ENCODE data around the gene PTPRK. TPM values are rescaled to one million over a fixed set of nuclear protein-coding genes. Genes with fewer than 3 reads are reported as not detected.

PTPRK gene
- total and polyA plus RNA-seq, 8 donors = 57.0 to 90.4 (median 78.6) TPM

GRCh38 chr6:128323011-128323410 lies 197.4 kb downstream of the PTPRK start:
- H3K4me1 ChIP-seq = no peaks in the 10 kb centered on the region
- no peak for TF ChIP-seq CTCF (IDR thresholded peaks at IDR 0.05)
- intact Hi-C loops (cut with DNase I) = no loop called here
- H3K9me3 ChIP-seq = no peaks in the 10 kb centered on the region
- H3K27me3 ChIP-seq = no peaks in the 10 kb centered on the region
- no peaks in the 10 kb centered on the region for H3K36me3 ChIP-seq
- no peak overlapping the region for H3K27ac ChIP-seq
- DNase-seq (no peak), ATAC-seq (no peak)
- no peak overlapping the region for H3K4me3 ChIP-seq

- TF ChIP-seq CTCF (IDR thresholded peaks at IDR 0.05) = no peak
- Histone ChIP-seq H3K27me3 (no peaks in the 10 kb centered on the region), H3K9me3 (no peaks in the 10 kb centered on the region), H3K36me3 (no peaks in the 10 kb centered on the region), H3K4me1 (no peaks in the 10 kb centered on the region), H3K4me3 (no peak overlapping the region), H3K27ac (no peak overlapping the region)
- DNase-seq (no peak), ATAC-seq (no peak)
- intact Hi-C loops (cut with DNase I) = no loop called here
These were observed 200.5 kb downstream of the PTPRK start for GRCh38 chr6:128319946-128320345.

DNA sequence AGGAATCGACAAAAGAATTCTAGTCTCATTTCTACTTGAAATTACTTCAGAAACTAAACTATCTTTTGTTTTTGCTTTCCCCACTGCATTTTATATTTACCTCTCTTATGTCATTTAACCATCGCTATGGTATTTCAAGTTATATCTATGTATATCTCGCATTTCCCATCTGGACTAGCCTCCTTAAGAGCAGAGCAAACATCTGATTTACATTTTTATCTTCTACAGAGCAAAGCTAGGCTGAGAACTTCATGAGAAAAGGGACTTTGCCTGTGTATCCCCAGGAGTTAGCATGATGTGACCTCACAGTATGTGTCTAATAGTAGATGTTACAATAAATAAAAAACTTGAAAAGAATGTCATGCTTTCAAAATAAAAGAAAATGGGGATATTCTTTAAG lies 201.2 kb downstream of the PTPRK start:
- DNase-seq = no peak
- no peaks in the 10 kb centered on the region for H3K27me3 ChIP-seq
- intact Hi-C loops (cut with DNase I) = no loop called here
- no peak overlapping the region for H3K4me3 ChIP-seq
- H3K9me3 ChIP-seq = no peaks in the 10 kb centered on the region
- no peak overlapping the region for H3K27ac ChIP-seq
- no peak for TF ChIP-seq CTCF (IDR thresholded peaks at IDR 0.05)
- no peak for ATAC-seq
- H3K4me1 ChIP-seq = no peaks in the 10 kb centered on the region
- no peaks in the 10 kb centered on the region for H3K36me3 ChIP-seq

- intact Hi-C loops (cut with DNase I) = no loop called here
These were observed 204.0 kb downstream of the PTPRK start for GRCh38 chr6:128316258-128316929.

GRCh38 chr6:128314190-128314589 lies 206.2 kb downstream of the PTPRK start:
- no peaks in the 10 kb centered on the region for H3K36me3 ChIP-seq
- DNase-seq = no peak
- TF ChIP-seq CTCF (IDR thresholded peaks at IDR 0.05) = no peak
- H3K27me3 ChIP-seq = no peaks in the 10 kb centered on the region
- peak; percentile 56 for ATAC-seq
- H3K4me1 ChIP-seq = no peaks in the 10 kb centered on the region
- H3K9me3 ChIP-seq = no peaks in the 10 kb centered on the region
- intact Hi-C loops (cut with DNase I) = no loop called here
- H3K27ac ChIP-seq = no peak overlapping the region
- no peak overlapping the region for H3K4me3 ChIP-seq

More at GRCh38 chr6:128316258-128316929, 204.0 kb downstream of the PTPRK start:
- H3K27ac ChIP-seq = no peak overlapping the region
- peak in 1 of 4 donors; percentile 25 for DNase-seq
- no peak for ATAC-seq
- no peaks in the 10 kb centered on the region for H3K27me3 ChIP-seq
- H3K4me3 ChIP-seq = no peak overlapping the region
- TF ChIP-seq CTCF (IDR thresholded peaks at IDR 0.05) = no peak
- no peaks in the 10 kb centered on the region for H3K36me3 ChIP-seq
- no peaks in the 10 kb centered on the region for H3K9me3 ChIP-seq
- H3K4me1 ChIP-seq = no peaks in the 10 kb centered on the region

All from left lung (tissue), 10 donors.